ENCODE measurements around the gene MECR. TPM values are rescaled to one million over a fixed set of nuclear protein-coding genes. Genes with fewer than 3 reads are reported as not detected.

Gene MECR
- total and polyA plus RNA-seq, 10 of the 15 experiments (the other 5 are each of a cell fraction or from before 2014, with no cell fraction given) = 7.6 to 66.3 (median 38.7) TPM

GRCh38 chr1:29177022-29177705 lies 53.6 kb downstream of the MECR start:
- H3K4me3 ChIP-seq = peak overlapping the region; percentile 36; the same call in 1 of the 2 replicates
- TF ChIP-seq MTA3 (IDR thresholded peaks at IDR 0.05; ENCODE audit: borderline replicate concordance, low read length) (no peak), ATF7 (IDR thresholded peaks at IDR 0.05; ENCODE audit: low read depth) (no peak), NRF1 (conservative IDR thresholded peaks at IDR 0.05; ENCODE audit: low read depth, low read length) (no peak), NFXL1 (IDR thresholded peaks at IDR 0.05; ENCODE audit: borderline replicate concordance) (no peak), JUND (IDR thresholded peaks at IDR 0.05; ENCODE audit: low read depth, low read length) (no peak), NFYA (IDR thresholded peaks at IDR 0.05; ENCODE audit: borderline replicate concordance, low read depth, low read length) (no peak), MTA2 (IDR thresholded peaks at IDR 0.05; ENCODE audit: low read depth) (no peak), NBN (IDR thresholded peaks at IDR 0.05) (no peak), ZBTB33 (IDR thresholded peaks at IDR 0.05) (no peak)
- TF ChIP-seq, protein P1, sequence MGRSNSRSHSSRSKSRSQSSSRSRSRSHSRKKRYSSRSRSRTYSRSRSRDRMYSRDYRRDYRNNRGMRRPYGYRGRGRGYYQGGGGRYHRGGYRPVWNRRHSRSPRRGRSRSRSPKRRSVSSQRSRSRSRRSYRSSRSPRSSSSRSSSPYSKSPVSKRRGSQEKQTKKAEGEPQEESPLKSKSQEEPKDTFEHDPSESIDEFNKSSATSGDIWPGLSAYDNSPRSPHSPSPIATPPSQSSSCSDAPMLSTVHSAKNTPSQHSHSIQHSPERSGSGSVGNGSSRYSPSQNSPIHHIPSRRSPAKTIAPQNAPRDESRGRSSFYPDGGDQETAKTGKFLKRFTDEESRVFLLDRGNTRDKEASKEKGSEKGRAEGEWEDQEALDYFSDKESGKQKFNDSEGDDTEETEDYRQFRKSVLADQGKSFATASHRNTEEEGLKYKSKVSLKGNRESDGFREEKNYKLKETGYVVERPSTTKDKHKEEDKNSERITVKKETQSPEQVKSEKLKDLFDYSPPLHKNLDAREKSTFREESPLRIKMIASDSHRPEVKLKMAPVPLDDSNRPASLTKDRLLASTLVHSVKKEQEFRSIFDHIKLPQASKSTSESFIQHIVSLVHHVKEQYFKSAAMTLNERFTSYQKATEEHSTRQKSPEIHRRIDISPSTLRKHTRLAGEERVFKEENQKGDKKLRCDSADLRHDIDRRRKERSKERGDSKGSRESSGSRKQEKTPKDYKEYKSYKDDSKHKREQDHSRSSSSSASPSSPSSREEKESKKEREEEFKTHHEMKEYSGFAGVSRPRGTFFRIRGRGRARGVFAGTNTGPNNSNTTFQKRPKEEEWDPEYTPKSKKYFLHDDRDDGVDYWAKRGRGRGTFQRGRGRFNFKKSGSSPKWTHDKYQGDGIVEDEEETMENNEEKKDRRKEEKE (IDR thresholded peaks at IDR 0.05) = no peak
- H3K9me3 ChIP-seq (replicated peaks; ENCODE audit: control insufficient read depth, insufficient read depth, low read length) = no peaks in the 10 kb centered on the region; the same call in 1 of the 3 replicates
- SMC1A ChIA-PET (ENCODE audit: uncharacterized antibody, unreplicated experiment) = interaction anchor here (0.6 kb wide), 1 partner anchor 1498 kb away, joined by 3 read pairs; no protein-coding TSS in a partner anchor
- H3K9ac ChIP-seq (ENCODE audit: control insufficient read depth, insufficient read depth, low read length) = no peak overlapping the region
- 0 out of 2 replicates have a peak overlapping the region, but pooled peaks have one; percentile 35 for H3K4me2 ChIP-seq (ENCODE audit: control insufficient read depth, insufficient read depth)
- no peak for FAIRE-seq
- intact Hi-C loops (cut with micrococcal nuclease; ENCODE audit: unreplicated experiment) (no loop called here), in situ Hi-C loops (cut with MboI) (no loop called here)
- no peaks in the 10 kb centered on the region; the same call in none of the 2 replicates for H3K4me1 ChIP-seq (ENCODE audit: control insufficient read depth, insufficient read depth, low read length)
- POLR2A ChIA-PET = interaction anchor here (1.0 kb wide), 1 partner anchor 26 kb away, joined by 3 read pairs; no protein-coding TSS in a partner anchor
- H3K27ac ChIP-seq (ENCODE audit: control insufficient read depth, insufficient read depth) = no peak overlapping the region
- peaks cover 12% of the 10 kb centered on the region for H4K20me1 ChIP-seq (ENCODE audit: control insufficient read depth, insufficient read depth)
- no peak for DNase-seq (ENCODE audit: low read depth, low spot score)
- H3K79me2 ChIP-seq (ENCODE audit: control insufficient read depth, insufficient read depth, low read length) = peaks cover 89% of the 10 kb centered on the region
- ATAC-seq = no peak
- CTCF ChIA-PET = interaction anchor here (0.9 to 1.1 kb wide), 2 partner anchors 10 to 28 kb away, joined by 3 to 4 read pairs; no protein-coding TSS in a partner anchor
- RAD21 ChIA-PET (ENCODE audit: unreplicated experiment) = no interaction called here
- no peaks in the 10 kb centered on the region for H3K27me3 ChIP-seq (replicated peaks in 1 of 2; ENCODE audit: control insufficient read depth in 2 of 2, insufficient read depth in 2 of 2, low read length in 1 of 2)
- H3K36me3 ChIP-seq (ENCODE audit: control insufficient read depth in 2 of 2, insufficient read depth in 2 of 2, low read length in 1 of 2) = peaks cover 0 to 16% of the 10 kb centered on the region in 2 experiments
- no TSS peak for BruUV-seq (replicated peaks)
- WGBS (ENCODE audit: insufficient coverage, insufficient replicate concordance, low lambda C conversion rate, missing lambda C conversion rate) = 95% methylated on average over 11 of the region's 12 CpGs
- H2AFZ ChIP-seq (ENCODE audit: control insufficient read depth, low read depth, low read length) = no peak overlapping the region
